GM12878 (cell line): ENCODE measurements around the gene EPOP.

Source experiments
- CTCF ChIP-seq, 3 experiments: IDR thresholded peaks in 2 of 3; conservative IDR thresholded peaks in 1 of 3; 2 replicates each; pipeline ENCODE4 v1.5.1; 2011; ENCODE audit warnings: low read depth in 3 of 3, low read length in 3 of 3, mild to moderate bottlenecking in 3 of 3, control low read depth in 2 of 3, moderate library complexity in 2 of 3, inconsistent platforms in 1 of 3, mixed read lengths in 1 of 3; ENCODE audit not compliant: control insufficient read depth in 2 of 3, insufficient read depth in 1 of 3; ENCODE audit errors: extremely low read depth in 1 of 3
- ESRRA ChIP-seq: IDR thresholded peaks from 2 replicates; pipeline ENCODE4 v1.6.1; 2012; ENCODE audit warnings: mild to moderate bottlenecking, low read length, improper control_type of control experiment
- EZH2 ChIP-seq: IDR thresholded peaks from 2 replicates; pipeline ENCODE4 v1.6.1; 2012; ENCODE audit warnings: low read depth, mild to moderate bottlenecking, control low read depth, inconsistent platforms, low read length, borderline replicate concordance; ENCODE audit not compliant: control insufficient read depth
- POLR2A ChIP-seq: IDR thresholded peaks from 2 replicates; pipeline ENCODE4 v1.6.1; 2011; ENCODE audit warnings: low read depth, mild to moderate bottlenecking, low read length
- POLR2AphosphoS5 ChIP-seq: IDR thresholded peaks from 2 replicates; pipeline ENCODE4 v1.6.1; 2011; ENCODE audit warnings: mild to moderate bottlenecking, low read length, inconsistent platforms
- RAD21 ChIP-seq: IDR thresholded peaks from 2 replicates; pipeline ENCODE4 v1.6.1; 2011; ENCODE audit warnings: mild to moderate bottlenecking, low read depth, low read length, moderate library complexity; ENCODE audit not compliant: insufficient read depth
- RELA ChIP-seq: fragments of 450-650 bp; IDR thresholded peaks from 2 replicates; pipeline ENCODE4 v1.8.0; 2014; ENCODE audit warnings: borderline replicate concordance; ENCODE audit not compliant: partially characterized antibody
- YY1 ChIP-seq: IDR thresholded peaks from 2 replicates; pipeline ENCODE4 v1.6.1; 2011; ENCODE audit warnings: low read depth, mild to moderate bottlenecking, low read length
- TF ChIP-seq, protein P1 (sequence below): IDR thresholded peaks from 2 replicates; pipeline ENCODE4 v1.6.1; 2011; ENCODE audit warnings: low read depth, low read length, improper control_type of control experiment, borderline replicate concordance

DNA sequence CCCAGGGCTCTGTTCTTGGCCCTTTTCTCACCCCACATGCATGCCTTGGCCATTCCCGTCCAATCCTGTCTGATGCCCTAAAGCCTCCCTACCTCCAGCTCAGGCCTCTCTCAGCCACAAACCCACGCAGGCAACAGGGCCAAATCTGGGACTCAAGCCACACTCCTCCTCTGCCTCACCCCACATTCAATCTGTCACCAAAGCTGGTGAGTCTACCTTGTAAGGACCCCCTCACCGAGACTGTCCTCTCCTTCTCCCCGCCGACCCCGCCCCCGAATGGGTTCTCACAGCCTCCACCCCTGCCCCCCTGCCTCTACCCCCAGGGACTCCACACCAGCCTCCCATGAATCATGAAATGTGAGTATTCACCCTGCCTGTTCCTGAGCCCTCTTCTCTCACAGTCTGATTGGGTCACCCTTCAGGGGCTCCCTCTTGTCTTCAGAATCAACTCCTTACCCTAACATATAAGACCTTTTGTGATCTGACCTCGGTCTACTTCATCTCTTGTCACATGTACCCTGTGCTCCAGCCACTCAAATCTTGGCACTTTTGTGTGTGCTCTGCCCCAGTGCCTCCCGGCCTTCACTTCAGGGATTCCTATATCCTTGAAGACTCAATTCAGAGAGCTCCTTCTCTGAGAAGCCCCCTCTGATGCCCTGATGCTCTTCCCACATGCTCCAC lies 10.7 kb downstream of the EPOP start:
- TF ChIP-seq, protein P1, sequence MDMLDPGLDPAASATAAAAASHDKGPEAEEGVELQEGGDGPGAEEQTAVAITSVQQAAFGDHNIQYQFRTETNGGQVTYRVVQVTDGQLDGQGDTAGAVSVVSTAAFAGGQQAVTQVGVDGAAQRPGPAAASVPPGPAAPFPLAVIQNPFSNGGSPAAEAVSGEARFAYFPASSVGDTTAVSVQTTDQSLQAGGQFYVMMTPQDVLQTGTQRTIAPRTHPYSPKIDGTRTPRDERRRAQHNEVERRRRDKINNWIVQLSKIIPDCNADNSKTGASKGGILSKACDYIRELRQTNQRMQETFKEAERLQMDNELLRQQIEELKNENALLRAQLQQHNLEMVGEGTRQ, result no peak
- TF ChIP-seq YY1, result no peak
- no peak for TF ChIP-seq RELA
- no peak for TF ChIP-seq POLR2AphosphoS5
- no peak for TF ChIP-seq CTCF (IDR thresholded peaks at IDR 0.05 in 2 of 3, conservative IDR thresholded peaks at IDR 0.05 in 1 of 3; ENCODE audit: control insufficient read depth in 2 of 3, extremely low read depth in 1 of 3, insufficient read depth in 1 of 3, low read depth in 3 of 3, low read length in 3 of 3)
- no peak for TF ChIP-seq ESRRA
- no peak for TF ChIP-seq RAD21
- no peak for TF ChIP-seq POLR2A
- no peak for TF ChIP-seq EZH2
